ENCODE measurements around the gene LMCD1.

LMCD1 gene

GRCh38 chr3:8610951-8611350 lies 109.3 kb downstream of the LMCD1 start:
- no peak for DNase-seq

GRCh38 chr3:8617921-8618320 lies 116.3 kb downstream of the LMCD1 start:
- no peak for DNase-seq

DNA sequence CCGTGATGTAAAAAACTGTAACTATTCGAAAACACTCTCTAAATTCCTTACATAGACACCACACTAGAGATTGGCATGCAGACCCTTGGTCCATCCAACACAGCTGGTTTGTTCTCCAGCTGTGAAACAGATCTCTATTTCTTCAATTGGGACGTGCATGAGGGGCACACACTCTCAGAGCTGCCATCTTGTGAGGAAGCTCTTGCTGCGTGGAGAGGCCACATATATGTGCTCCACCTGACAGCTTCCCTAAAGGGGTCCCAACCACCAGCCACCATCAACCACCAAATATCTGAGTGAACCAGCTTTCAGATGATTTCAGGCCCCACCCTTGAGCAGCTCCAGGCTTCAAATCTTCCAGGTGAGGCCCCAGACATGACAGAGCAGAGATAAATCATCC lies 117.3 kb downstream of the LMCD1 start:
- DNase-seq: no peak

GRCh38 chr3:8619548-8619947 lies 117.9 kb downstream of the LMCD1 start:
- DNase-seq: no peak

DNA sequence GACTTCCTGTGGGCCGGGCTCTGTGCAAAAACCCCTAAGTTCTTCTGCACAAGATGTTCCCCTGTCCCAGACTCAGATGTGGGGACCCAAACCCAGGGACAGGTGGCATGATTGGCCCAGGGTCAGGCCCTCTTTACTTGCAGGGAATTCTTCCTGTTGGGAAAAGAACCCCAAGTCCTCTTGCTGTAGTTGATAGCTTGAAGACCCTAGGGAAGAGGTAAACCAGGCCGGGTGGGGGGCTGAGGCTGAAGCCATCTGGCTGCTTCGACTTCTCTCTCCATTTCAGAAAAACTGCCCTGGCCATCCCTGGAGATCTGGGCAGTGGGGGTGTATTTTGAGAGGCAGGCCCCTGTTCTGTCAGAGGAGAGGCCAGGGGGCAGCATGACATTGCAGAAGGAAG lies 119.5 kb downstream of the LMCD1 start:
- no peak for DNase-seq

DNA sequence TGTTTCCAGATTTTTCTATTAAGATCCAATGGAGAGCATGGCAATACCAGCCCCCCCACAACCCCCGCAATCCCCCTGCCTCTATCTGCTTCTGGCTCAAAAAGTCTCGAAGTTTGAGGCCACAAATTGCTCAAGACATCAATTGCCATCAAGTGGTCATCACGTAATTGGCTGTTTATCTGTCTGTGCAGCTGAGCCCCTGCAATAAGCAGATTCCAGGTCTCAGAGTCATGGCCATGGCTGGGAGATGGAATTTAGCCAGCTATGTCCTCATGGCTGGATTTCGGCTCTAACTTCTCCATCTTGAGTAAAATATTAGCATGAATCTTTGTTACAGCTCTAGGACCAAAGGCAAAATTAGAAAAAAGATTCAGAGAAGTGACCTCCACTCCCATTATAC lies 120.2 kb downstream of the LMCD1 start:
- DNase-seq: no peak

GRCh38 chr3:8622873-8623691 lies 121.5 kb downstream of the LMCD1 start:
- peak in 46 of 56 donors; percentile 8 to 82 (median 36) for DNase-seq

DNA sequence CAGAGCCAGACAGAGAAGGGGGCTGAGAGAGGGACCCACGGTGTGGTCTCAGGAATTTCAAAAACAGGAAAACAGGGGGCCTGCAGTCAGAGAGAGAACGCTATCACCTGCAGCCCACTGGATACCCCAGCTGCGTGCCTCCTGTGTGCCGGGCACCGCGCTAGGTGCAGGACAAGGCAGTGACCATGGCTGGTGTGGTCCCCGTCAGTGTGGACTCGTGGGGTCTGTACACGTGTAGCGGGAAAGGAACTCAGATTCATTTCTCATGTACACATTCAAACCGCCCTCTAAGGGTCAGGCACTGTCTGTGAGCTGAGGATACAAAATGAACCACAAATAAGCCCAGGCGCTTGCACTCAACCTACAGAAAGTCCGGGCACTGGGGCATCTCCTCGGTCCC lies 122.1 kb downstream of the LMCD1 start:
- DNase-seq: no peak

Measured in nucleus accumbens (tissue), 56 donors.